ENCODE measurements around the gene RAP1GAP.

Gene RAP1GAP

DNA sequence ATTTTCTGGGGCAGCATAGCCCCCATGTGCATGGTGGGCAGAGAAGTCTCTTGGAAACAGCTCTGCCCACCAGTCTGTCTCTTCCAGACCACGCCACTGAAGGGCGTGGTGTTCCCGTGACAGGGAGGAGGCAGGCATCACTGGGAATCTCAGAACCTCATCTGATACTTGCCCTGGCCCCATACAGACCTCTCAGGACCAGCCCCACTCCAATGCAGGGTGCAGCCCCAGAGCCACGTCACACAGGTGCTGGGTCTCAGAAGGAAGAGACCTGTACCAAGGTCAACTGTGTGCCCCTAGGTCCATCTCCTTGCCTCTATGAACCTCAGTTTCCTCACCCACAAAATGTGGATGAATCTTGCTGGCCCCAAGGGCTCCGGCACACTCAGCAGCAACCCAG lies 7.3 kb downstream of the RAP1GAP start:
- DNase-seq, result no peak

- no peak for DNase-seq
Measured at GRCh38 chr1:21659924-21660326, 9.2 kb downstream of the RAP1GAP start.

GRCh38 chr1:21659099-21659923 lies 9.8 kb downstream of the RAP1GAP start:
- DNase-seq, result peak; percentile 89

GRCh38 chr1:21657456-21658190 lies 11.5 kb downstream of the RAP1GAP start:
- DNase-seq, result no peak

DNA sequence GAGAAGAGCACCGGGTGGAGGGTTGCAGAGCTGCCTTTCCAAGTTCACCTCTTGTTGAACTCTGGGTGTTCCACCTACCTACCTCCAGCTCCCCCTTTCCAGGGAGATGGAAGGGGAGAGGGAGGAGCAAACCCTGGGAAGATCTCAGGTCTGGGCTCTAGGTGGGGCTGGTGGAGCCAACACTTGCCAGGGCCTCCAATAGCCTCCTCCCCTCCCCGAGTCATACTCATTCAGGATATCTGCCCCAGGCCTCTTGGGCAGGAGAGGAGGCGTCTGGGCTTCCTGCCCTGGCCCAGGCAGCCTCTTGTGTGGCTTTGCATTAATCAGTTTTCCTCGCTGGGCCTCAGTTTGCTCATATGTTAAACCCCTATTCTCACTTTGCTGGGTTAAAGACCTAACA lies 13.4 kb downstream of the RAP1GAP start:
- DNase-seq, result no peak

DNA sequence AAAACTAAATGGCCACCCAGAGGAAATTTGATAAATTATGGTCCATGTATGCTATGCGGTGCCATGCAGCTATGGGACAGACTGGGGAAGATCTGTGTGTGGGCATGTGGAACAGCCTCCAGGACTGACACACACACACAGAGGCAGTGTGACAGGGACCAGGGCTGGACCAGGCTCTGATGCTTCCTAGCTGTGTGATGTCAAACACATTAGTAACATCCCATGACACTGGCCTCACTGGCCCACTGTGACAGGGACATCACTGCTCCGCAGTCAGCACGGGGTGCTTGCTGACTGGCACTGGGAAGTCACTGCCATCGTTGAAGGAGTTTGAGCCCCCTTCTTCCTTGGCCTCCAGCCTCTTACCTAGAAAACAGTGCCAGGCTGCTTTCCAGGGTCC lies 13.9 kb downstream of the RAP1GAP start:
- no peak for DNase-seq

- no peak for DNase-seq
Measured at GRCh38 chr1:21654209-21654608, 14.9 kb downstream of the RAP1GAP start.

GRCh38 chr1:21653744-21654100 lies 15.4 kb downstream of the RAP1GAP start:
- DNase-seq, result no peak

DNA sequence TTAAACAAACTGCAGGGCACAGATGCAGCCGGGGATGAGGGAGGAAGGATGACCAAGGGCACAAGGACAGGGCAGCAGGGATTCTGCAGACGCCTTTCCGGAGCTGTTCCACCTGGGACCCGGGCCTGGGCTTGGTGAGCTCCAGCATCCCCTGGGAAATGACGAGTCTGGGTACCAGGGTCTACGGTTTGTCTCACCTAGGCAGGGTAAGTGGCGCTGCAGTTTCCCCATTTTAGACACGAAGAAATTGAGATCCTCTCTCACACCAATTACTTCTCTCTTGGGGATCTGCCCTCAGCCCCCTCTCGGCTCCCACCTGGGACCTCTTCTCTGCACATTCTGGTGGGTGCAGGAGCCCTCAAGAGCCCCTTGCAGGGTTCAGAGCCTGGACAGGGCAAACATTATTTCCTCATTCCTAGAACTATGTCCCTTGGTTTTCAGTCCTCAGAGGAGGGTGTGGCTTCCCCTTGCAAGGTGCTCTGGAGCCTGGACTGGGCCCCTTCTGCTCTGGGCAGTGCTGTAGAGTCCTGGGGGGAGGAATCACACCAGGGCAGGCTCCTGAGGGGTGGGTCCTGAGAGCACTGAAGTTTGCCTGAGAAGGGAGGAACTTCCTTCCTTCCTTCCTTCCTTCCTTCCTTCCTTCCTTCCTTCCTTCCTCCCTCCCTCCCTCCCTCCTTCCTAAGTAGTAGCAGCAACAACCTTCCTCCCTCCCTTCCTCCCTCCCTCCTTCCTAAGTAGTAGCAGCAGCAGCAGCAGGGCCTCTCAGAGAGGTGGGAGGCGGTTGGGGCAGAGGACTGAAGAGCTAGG lies 16.0 kb downstream of the RAP1GAP start:
- DNase-seq, result no peak

DNA sequence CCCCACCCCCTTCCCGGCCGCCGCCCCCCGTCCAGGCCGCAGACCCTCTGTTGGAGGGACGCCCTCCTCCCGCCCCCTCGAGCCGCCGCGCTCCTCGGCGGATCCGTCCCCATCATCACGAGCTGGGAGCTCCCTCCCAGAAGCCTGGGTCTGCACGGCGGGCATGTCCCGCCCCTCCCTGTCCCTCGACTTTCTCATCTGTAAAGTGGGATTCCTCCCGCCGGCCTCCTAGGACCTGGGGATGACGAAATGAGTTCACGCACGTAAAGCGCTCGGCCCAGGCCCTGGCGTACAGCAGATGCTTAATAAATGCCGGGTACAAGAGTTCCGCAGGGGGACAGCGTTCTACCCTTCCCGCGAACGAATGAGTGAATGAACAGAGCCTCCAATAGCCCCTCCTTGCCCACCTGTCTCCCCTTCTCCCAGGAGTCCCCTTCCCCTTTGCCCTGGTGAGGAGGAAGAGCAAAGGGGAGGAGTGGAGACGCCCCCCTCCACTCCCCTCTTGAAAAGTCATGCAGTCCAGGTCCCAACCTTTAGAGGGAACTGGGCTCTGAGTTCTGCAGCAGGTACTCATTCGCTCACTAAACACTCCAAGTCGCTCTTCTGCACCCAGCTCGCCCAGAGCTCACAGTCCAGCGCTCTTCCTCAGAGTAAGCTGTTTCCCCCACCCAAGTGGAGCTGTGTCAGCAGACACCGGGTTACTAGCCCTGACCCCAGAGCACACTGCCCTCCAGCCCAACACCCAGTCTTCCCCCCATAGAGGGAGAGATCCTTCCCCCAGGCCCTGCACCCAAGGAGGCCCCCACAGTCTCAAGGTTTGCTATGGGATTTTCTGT lies 16.8 kb downstream of the RAP1GAP start:
- DNase-seq, result no peak

- peak; percentile 51 for DNase-seq
Measured at GRCh38 chr1:21651214-21652042, 17.7 kb downstream of the RAP1GAP start.

DNA sequence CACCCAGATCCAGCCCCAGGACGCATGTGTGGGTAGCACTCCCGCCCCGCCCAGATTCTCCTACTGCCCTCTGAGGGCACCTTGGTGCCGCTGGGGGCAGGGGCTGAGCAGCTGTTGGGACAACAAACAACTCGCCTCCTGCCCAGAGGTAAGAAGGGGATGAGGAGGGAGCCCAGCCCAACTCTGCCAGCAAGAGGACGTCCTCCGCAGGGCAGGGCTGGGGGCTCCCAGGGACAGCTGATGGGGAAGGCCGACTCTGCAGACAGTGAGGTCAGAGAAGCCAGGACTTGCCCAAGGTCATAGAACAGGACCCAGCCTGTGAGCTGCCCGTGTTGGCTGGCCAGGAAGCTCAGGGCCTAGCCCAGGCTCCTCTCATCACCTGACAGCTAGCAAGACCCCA lies 18.8 kb downstream of the RAP1GAP start:
- no peak for DNase-seq

GRCh38 chr1:21649315-21649714 lies 19.8 kb downstream of the RAP1GAP start:
- DNase-seq, result no peak

- DNase-seq, result no peak
Measured at GRCh38 chr1:21648791-21649190, 20.4 kb downstream of the RAP1GAP start.

GRCh38 chr1:21648352-21648730 lies 20.8 kb downstream of the RAP1GAP start:
- DNase-seq, result no peak

DNA sequence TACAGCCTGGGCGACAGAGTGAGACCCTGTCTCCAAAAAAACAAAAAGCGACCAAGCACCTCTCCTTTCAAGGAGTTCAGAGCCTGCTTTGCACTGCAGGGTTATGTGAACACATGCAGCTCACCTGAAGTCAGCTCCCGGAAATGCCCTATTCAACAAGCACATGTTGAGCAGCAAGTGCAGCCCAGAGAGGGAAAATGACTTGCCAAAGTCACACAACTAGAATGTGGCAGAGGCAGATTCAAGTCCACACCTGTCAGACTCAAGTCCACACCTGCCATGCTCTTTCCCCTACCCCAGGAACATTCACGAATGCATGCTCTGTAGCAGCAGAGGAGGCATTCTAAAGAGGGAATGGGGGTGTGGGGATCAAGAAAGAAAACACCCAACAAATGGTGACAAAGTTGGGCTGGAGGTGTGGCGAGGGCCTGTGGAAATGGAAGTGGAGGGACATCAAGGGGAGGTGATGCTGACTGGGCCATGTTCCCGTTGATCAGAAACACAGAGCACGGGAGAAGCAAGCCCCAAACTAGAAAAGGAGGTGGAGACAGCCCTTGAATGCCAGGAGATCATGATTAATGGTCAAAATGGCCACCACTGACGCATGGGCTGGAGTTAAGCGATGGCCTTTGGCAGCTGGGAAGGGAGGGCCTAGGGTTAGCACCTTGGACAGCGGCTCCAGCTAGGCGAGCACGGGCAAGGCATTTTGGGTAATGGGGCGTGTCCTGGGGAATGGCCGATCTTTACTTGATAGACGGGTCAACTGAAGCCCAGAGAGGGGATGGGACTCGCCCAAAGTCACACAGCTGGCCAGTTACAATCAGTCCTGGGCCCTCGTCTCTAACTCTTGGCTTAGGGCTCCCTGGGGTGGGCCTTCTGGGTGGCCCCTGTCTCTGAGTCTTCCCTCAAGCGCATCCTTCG lies 21.5 kb downstream of the RAP1GAP start:
- DNase-seq, result no peak

- no peak for DNase-seq
Measured at GRCh38 chr1:21645550-21645949, 23.6 kb downstream of the RAP1GAP start.

- no peak for DNase-seq
Measured at GRCh38 chr1:21644906-21645305, 24.3 kb downstream of the RAP1GAP start.

GRCh38 chr1:21644348-21644747 lies 24.8 kb downstream of the RAP1GAP start:
- no peak for DNase-seq

- DNase-seq, result no peak
Measured at GRCh38 chr1:21643624-21644023, 25.5 kb downstream of the RAP1GAP start.

All from activated T-cell treated with anti-CD3 and anti-CD28 coated beads, Interleukin-2, amount 50 U/mL, for 1 hour (primary cell).